ENCODE data around the gene TFR2. TPM values are rescaled to one million over a fixed set of nuclear protein-coding genes. Genes with fewer than 3 reads are reported as not detected.

Gene TFR2
- total and polyA plus RNA-seq, 3 donors from 2014 or later = 0.87 to 1.5 (median 1.1) TPM

GRCh38 chr7:100604028-100604975 lies 37.0 kb downstream of the TFR2 start:
- peak; percentile 68 for DNase-seq
- 0 to 1% methylated on average over 47 to 55 of the region's 70 CpGs for WGBS, 2 donors
- no peaks in the 10 kb centered on the region for H3K27me3 ChIP-seq
- H3K4me1 ChIP-seq = peaks cover 35% of the 10 kb centered on the region
- intact Hi-C loops (cut with DNase I; ENCODE audit: low total_unique reads) = no loop called here
- no peaks in the 10 kb centered on the region for H3K9me3 ChIP-seq
- no peaks in the 10 kb centered on the region for H3K36me3 ChIP-seq (ENCODE audit: low read depth, missing control alignments)
- peak; percentile 2 to 26 (median 19) for TF ChIP-seq CTCF (IDR thresholded peaks at IDR 0.05)
- no peak for TF ChIP-seq POLR2A (IDR thresholded peaks at IDR 0.05)
- H3K27ac ChIP-seq = peak overlapping the region; percentile 79 to 81
- H3K4me3 ChIP-seq = peak overlapping the region; percentile 56 to 62

- TF ChIP-seq CTCF (IDR thresholded peaks at IDR 0.05) (no peak), POLR2A (IDR thresholded peaks at IDR 0.05) (no peak)
- 4 to 15% methylated on average over 7 of the region's 10 CpGs for WGBS, 2 donors
- no peaks in the 10 kb centered on the region for H3K27me3 ChIP-seq
- no peaks in the 10 kb centered on the region for H3K9me3 ChIP-seq
- intact Hi-C loops (cut with DNase I; ENCODE audit: low total_unique reads) = no loop called here
- DNase-seq = no peak
- H3K27ac ChIP-seq = peak overlapping the region; percentile 79 to 81
- H3K4me3 ChIP-seq = peak overlapping the region; percentile 56 to 62
- H3K36me3 ChIP-seq (ENCODE audit: low read depth, missing control alignments) = no peaks in the 10 kb centered on the region
- peaks cover 35% of the 10 kb centered on the region for H3K4me1 ChIP-seq
These were observed 37.7 kb downstream of the TFR2 start for GRCh38 chr7:100603726-100604027.

GRCh38 chr7:100602889-100603725 lies 38.2 kb downstream of the TFR2 start:
- Histone ChIP-seq H3K4me1 (peaks cover 35% of the 10 kb centered on the region), H3K4me3 (peak overlapping the region; percentile 56 to 62), H3K27me3 (no peaks in the 10 kb centered on the region), H3K27ac (peak overlapping the region; percentile 79 to 81), H3K9me3 (no peaks in the 10 kb centered on the region), H3K36me3 (ENCODE audit: low read depth, missing control alignments) (no peaks in the 10 kb centered on the region)
- peak; percentile 79 for DNase-seq
- TF ChIP-seq POLR2A (IDR thresholded peaks at IDR 0.05) (no peak), CTCF (IDR thresholded peaks at IDR 0.05) (no peak)
- intact Hi-C loops (cut with DNase I; ENCODE audit: low total_unique reads) = no loop called here
- WGBS, 2 donors = 15 to 25% methylated on average over 9 to 21 of the region's 21 CpGs

GRCh38 chr7:100600730-100601038 lies 40.7 kb downstream of the TFR2 start:
- no peak for DNase-seq
- H3K4me1 ChIP-seq = peaks cover 32% of the 10 kb centered on the region
- TF ChIP-seq CTCF (IDR thresholded peaks at IDR 0.05) (no peak), POLR2A (IDR thresholded peaks at IDR 0.05) (no peak)
- no peak overlapping the region for H3K4me3 ChIP-seq
- WGBS, 2 donors = 83 to 91% methylated on average over 9 of the region's 9 CpGs
- no peaks in the 10 kb centered on the region for H3K9me3 ChIP-seq
- no peaks in the 10 kb centered on the region for H3K36me3 ChIP-seq (ENCODE audit: low read depth, missing control alignments)
- H3K27ac ChIP-seq = no peak overlapping the region
- intact Hi-C loops (cut with DNase I; ENCODE audit: low total_unique reads) = no loop called here
- H3K27me3 ChIP-seq = no peaks in the 10 kb centered on the region
